NCI-H187 treated with DMSO at 0.1 percent for 48 hours (cell line): ENCODE data around the gene RTP3.

Experiments used
- DNase-seq: peaks from one replicate; lab custom pipeline; 2025; lab: John Stamatoyannopoulos, UW

The RTP3 gene

DNA sequence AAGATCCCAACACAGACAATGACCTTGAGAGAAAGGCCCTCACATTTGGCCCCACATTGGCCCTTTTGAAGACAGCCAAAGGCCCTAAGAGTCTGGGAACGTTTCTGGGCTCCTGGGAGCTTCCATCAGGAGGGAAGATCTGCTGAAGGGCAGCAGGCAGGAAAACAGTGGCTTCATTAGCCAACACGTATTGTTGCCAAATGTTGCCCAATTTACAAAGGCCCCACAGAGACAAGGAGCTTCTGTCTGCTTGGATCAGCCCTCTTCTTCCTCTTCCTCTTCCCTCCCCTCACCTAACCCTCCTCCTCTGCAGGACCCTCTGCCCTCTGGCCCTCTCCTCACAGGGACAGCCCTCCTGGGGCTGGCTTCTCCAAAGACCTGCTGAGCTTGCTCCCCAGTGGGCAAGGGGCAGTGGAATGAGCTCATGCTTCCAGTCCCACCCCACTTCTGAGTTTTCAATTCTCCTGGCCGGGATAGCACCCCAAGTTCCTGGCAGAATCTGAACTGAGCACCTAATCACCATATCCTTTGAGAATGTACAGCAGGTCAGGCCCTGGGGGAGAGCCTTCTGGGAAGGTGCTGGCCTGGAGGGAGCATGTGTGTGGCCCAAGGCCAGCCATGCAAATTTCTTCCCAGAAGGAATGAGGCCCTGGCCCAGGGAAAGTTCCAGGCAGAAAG, 28.0 kb upstream of the RTP3 start:
- DNase-seq = no peak

DNA sequence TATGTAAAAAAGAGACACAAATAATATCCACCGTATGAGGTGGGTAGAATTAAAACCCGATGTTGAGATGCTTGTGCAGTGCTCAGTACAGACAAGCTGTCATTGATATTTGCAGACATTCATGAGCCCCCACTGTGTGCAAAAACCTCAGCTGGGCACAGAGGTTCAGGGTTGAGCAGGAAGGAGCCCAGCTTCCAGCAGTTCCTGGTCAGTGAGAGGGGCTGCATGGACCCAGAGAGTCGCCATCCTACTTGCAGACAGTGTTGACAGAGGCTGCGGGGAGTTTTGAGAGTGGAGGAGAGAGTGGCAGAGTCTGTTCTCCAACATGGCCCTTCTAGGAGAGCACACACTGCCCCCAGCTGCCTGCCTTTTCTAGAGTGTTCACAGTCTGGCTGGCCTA, 26.9 kb upstream of the RTP3 start:
- DNase-seq = no peak

DNA sequence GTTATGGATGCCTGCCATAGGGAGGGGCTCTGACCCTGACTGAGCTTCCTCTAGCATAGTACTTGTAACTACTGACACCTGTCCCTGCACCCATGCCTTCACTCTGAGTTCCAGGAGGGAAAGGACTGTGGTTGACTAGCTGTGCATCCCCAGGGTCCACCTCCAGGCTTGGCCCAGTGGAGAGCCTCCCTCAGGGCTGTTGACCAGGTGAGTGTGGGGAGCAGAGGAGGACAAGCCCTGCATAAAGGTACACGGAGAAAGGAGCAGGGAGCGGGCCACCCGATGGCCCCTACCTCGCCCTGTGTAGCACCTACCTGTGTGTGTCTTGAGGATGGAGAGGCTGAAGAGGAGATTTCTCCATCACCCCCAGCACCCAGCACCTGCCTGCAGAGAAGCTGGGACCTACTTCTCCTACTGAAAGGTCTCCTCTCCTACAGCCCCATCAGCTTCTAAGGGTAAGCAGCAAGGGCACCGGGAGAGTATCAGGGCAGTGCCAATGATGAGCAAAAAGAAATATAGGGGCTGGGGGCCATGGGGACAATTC, 26.3 kb upstream of the RTP3 start:
- DNase-seq = no peak

DNA sequence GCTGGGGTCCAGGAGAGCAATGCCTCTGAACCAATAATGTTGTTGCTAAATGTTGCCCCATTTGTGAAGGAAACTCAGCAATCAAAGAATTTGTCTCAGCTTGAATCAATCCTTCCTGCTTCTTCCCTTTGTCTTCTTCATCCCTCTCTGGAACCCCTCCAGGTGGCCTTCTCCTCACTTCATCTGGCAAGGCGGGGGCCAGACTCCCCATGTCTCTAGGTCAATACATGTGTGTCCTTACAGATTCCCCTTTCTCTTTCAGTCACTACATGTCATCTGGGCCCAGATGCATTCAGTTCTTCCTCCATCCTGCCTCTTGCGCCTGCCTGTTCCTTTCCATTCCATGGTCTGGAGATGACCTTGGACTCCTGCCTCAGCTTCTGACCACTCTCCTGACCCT, 25.0 kb upstream of the RTP3 start:
- DNase-seq = no peak

DNA sequence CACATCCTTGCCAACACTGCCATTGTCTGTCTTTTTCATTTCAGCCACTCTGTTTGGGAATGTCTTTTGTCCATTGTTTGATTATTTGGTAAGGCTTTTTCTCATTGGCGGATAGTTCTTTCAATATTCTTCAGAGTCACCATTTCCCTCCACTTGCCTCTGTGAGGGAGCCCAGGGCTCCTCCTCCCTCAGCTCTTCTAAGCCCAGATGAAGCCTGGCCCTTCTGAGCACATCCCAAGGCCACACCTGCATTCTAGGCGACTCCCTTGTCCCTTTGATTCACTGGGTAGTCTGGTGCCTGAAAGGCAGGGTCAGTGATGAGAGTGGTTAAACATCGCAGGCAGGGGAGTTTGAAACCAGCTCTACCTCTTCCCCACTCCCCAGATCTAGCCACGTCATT, 20.6 kb upstream of the RTP3 start:
- DNase-seq = no peak

DNA sequence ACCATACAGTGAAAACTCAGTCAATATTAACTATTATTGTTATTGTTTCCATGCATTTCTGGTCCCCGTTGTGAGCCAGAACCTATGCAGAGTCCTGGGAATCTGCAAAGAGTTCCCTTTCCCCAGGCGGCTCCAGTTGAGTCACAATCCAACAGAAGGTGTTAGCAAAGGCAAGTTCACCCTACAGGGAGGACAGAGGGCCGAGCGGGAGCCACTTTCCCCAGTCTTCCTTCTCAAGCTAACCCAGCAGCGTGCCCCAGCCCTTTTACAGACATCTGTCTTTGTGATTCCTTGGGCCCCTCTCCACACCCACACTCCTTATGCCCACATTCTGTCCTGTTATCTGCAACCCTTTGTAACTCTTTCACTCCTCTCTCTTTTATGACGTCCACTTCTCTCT, 20.0 kb upstream of the RTP3 start:
- no peak for DNase-seq

DNA sequence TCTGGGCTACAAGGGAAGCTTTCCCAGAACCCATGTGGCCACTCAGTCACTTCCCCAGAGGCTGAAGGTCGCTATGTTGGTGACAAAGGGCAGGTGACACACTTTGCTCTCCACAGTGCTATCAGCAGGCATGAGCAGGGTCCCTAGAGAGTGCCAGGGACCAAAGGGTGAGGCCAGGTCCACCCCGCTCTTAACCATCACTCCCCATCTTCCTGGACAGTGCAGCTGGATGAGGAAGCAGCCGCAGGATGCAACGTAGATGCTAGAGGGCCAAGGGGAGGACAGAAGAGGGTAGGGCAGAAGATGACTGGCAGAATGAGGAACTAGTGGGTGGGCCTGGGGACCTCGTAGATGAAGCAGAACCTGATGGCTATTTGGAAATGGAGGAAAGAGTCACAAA, 19.4 kb upstream of the RTP3 start:
- no peak for DNase-seq

DNA sequence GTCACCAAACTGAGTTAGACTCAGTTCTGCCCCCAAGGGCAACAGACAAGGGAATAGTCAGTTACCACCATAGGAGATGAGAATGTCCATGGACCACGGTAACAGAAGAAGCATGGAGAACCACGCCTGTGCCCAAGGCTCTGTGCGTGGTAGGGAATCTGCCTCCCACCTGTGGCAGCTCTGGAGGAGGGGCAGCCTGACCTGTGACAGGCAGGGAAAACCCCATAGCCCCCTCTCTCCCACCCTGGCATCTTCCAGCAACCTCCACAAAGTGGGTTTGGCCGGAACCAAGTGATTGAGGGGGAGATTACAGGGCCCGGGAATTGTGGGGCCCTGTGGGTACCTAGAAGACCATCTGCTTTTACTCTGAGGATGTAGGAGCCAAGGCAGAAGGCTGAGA, 18.8 kb upstream of the RTP3 start:
- no peak for DNase-seq

DNA sequence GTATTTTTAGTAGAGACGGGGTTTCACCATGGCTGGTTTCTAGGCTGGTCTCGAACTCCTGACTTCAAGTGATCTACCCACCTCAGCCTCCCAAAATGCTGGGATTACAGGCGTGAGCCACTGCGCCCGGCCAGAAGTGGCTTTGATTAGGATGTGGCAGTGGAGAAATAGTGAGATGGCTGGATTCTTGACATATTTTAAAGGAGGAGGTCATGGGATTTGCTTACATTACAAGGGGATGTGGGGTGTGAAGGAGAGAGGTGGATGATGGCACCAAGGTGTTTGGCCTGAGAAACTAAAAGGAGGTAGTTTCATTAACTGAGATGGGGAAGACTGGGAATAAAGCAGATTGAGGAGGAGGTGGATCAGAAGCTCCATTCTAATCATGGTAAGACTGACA, 18.1 kb upstream of the RTP3 start:
- DNase-seq = no peak

DNA sequence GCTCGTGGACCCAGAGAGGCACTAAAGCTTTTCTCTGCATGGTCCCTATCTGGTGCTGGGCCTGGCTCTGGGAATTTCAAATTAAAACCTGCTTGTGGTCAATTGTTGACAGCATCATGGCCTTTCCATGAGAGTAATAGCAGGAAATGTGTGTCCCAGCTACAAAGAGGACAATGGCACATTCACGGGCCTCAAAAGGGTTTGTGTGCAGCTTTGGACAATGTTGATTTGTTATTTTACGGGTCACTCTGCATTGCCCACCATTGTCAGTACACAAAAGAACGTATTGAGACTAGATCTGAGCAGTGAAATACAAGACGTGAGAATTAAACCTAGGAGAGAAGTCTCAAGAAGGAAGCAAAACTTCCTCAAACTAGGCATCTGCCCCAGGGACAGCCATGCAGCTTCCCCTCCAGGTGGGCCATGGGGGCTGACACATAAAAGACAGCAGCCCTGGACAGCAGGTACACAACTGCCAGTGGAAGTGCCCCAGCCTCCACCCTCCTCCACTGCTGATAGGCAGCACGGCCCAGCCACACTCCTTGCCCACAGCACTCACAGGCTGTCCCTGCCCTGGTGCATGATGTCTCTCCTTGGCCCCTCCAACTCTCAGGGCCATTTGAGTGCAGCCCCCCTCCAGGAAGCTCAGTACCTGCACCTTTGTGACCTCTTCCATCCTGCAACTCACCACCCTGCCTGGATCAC, 17.1 kb upstream of the RTP3 start:
- DNase-seq = no peak

DNA sequence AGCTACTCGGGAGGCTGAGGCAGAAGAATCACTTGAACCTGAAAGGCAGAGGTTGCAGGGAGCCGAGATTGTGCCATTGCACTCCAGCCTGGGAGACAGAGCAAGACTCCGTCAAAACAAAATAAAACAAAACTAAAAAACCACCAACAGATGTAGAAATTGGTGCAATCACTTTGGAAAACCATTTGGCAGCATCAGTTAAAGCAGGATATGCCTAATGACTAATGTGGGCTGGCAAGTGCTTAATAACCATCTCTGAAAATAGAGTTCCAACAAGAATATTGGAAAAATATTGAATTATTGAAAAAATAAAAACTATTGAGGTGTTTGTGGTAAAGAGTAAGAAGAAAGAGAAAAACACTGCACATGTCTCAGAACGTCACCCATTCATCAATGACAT, 16.1 kb upstream of the RTP3 start:
- no peak for DNase-seq

DNA sequence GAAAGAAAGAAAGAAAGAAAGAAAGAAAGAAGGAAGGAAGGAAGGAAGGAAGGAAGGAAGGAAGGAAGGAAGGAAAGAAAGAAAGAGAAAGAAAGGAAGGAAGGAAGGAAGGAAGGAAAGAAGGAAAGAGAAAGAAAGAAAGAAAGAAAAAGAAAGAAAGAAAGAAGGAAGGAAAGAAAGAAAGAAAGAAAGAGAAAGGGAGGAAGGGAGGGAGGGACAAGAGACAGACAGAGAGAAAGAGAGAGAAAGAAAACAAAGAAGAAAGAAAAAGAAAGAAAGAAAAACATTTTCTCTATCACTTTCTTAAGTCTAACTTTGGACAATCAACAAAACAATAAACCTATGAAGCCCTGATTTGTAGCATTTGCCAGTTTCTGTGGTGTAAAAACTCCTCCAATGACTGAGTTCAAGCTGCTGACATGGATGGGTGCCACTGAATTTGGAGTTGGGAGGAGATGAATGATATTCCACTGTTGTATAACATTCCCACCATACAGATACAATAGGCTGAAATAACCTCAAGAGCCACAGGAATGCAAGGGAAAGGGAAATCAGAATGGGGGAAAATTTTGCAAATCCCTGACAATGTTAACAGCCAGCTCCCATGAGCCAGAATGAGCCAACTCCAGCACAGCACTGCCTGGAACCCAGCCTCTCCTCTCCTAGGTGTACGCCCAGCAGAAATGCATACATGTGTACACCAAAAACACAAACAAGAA, 15.0 kb upstream of the RTP3 start:
- no peak for DNase-seq

DNA sequence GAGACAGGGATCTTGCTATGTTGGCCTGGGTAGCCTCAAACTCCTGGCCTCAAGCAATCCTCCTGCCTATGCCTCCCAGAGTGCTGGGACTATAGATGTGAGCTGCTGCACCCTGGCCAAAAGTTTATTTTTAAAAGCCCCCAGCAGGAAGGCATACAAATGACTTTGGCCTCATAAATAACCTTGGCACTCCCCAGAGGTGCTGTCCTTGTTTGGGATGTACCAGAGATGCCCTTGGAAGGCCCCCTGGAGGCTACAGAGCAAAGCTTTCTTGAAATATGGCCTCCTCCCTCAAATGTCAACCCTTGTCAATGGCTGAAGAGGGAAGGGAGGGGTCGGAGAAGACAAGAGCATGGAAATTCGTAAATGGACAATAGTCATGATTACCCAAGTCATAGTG, 14.0 kb upstream of the RTP3 start:
- no peak for DNase-seq

DNA sequence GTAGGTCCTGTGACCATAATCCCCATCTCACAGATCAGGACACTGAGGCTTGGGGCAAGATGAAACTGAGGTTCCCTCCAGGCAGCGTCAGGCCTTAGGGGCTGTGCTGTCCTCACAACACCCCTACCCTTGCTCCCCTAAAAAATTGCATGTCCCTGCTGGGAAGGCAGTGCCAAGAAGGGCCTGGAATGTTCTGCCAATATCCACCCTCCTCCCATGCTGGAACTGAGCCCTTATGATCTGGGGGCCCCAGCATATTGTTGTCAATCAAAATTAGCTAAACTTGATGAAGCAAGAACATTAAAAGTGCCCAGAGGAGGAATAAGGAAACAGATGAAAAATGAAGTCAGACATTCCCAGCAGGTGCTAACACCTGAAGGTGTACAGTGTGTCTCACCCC, 13.4 kb upstream of the RTP3 start:
- DNase-seq = no peak

DNA sequence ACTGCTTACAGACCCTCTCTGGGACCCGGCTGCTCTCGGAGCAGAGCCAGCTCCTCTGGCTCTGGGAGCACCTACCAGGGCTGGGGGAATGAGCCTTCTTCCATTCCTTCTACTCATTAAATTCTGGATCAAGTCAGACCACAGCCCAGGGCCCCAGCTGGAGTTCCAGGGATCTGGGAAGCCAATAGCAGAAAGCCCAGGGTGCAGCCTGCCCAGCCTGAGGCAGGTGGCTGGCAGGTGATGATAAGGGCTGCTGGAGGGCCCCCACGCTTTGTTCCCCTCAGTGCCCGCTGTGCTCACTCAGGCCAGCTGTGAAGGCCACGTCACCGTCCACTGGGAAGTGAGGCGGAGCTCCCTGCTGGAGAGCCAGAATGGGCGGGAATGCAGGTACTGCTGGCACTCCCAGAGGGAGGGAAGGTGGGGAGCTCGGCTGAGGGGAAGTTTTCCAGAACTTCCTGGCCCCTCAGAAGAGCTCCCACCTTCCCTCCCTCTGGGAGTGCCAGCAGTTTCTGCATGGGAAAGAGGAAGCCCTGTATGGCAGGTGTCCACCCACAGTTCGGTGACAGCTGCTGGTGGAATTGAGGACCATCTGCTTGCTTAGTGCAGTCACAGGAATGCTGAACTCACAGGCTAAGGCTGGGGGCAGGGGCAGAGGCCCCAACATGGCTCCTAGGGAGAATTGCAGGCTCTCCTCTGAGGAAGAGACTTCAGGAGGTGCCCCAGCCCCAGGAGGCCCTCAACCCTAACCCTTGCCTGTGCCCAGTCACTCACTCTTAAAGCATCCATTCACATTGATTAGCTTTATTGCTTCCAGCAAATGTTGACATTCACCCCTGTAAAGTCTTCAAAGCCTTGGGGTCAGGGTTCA, 12.6 kb upstream of the RTP3 start:
- no peak for DNase-seq

DNA sequence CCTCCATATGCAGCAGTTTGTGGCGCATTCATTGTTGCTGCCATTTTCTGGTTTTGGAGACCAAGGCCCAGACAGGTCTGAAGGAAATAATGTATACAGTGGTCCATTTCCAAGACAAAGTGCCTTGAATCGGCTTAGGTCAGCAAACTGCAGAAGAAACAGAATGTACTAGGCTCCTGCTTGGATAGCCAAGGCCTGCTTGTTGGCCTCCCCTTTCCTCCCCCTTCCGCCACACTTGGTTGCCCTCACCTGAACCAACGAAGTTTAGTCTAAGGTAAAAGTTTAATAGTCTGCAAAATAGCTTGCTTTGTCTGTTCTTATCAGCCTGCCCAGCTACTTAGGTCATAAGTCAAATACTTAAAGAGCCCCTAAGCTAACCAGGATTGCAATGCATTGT, 12.0 kb upstream of the RTP3 start:
- DNase-seq = no peak

DNA sequence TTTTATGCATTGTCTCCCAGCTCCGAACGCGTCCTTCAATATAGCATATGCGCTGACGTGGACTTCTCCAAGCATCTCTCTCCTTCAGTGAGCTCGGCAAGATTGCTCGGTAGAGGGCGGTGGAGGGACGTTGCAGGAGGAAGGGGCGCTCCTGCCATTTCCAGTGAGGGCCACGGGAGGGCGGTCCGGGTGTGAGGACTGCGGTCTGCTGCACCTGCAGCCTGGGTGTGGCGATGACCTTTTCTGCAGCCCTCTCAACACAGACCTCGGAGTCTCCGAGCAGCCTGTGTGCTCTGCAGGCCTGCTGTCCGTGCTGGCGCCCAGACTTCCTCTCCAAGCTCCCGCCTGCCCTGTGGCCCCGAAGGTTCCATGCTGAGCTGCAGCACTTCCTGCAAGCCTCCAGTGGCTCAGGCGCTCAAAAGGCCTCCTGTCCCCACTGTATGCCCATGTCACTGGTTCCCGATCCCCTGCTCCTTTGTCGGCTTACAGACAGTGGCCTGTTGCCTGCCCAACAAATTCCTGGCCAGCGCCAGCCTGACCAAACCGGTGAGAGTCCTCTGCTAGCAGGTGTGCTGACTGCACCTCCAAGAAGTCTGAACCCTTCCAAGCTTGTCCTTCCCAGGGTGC, 8.9 kb upstream of the RTP3 start:
- DNase-seq = peak; percentile 13

DNA sequence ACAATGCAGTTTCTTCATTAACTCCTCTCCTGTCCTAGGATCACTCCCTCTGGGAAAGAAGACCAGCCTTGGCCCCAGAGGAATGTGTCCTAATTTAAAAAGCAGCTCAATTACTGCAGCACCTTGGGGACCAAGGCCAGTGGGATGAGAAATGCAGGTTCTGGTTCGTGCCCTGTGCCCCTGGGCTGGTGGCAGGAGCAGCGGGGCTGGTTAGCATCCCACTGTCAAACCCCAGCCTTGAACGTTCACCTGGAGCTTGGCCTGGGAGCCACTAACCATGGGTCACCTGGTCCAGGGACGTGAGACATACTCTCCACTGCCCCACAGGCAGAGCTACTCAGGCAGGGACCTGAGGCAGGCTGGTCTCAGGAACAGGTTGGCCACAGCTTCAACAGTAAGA, 8.4 kb upstream of the RTP3 start:
- DNase-seq = no peak

DNA sequence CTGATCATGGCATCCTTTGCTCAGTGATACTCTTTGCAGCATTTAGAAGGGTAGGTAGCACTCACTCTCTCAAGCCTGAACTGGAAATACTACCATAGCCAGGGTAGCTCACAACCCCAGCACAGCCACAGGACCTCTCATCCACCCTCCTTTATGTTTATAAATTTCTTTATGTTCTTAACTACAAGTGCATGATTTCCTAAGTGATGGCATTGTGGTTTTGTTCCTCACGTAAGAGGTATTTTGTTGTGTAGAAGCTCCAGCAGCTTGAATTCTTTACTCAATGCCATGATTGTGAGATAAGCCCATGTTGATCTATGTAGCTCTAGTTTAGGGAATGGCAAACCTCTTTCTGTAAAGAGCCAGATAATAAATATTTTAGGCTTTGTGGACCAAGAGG, 7.9 kb upstream of the RTP3 start:
- DNase-seq = no peak

DNA sequence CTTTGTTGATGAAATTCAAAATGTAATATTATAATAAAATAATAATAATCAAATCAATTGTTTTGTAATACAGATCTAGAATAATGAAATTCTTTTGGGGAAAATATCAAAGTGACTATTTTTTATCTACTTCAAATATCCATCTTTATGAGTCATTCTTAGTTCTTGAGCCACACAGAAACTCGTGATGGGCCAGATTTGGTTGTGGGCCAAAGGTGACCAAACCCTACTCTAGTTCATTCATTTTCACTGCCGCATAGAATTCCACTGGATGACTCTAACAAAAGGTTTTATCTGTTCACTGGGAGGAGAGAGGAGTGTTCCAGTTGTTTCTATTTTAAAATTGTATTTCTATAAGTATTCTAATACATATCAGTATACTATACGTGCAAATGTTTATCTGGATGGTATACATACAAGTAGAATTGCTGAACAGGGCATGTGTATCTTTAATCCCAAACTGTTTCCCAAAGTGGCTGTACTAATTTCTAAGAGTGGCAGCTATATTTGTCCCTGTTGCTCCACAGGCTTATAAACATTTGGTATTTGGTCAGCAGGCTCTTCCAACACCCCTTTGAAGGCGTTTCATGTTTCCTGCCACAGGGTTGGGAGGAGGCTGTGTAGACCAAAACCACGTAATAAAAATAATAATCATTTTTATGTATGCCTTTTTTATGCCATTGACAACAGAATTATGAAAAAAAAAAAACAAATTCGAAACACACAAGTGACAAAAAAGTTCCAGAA, 7.3 kb upstream of the RTP3 start:
- DNase-seq = no peak
